Activated gamma-delta T cell treated with Interleukin-2 at 50 U/mL for 16 hours (primary cell): Measurements from ENCODE around the gene PPP1CC.

Experiments used
- DNase-seq: peaks from one replicate; pipeline ENCODE4 v3.0.0-alpha.2; 2020

The PPP1CC gene

GRCh38 chr12:110686294-110686903 lies 56.3 kb downstream of the PPP1CC start:
- no peak for DNase-seq

GRCh38 chr12:110684312-110684836 lies 58.3 kb downstream of the PPP1CC start:
- no peak for DNase-seq

GRCh38 chr12:110683888-110684287 lies 58.8 kb downstream of the PPP1CC start:
- DNase-seq, result no peak

DNA sequence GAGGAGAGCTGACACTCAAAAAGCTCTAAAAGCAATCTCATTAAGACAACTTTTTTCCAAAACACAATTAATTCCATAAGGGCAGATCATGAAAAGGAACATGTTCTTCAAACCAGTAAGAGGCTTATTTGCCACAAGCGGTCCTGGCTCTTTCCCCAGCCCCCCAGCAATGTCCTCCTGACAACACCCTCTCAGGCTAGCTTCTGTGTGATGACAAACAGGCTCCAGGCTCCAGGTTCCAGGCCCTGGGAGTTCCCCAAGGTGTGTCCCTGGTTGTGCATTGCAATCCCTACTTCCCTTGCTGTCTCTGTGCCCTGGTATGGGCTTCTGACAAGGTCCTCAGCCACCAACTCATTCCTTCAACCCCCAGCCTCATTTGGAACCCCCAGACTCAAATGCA lies 62.7 kb downstream of the PPP1CC start:
- DNase-seq, result no peak

DNA sequence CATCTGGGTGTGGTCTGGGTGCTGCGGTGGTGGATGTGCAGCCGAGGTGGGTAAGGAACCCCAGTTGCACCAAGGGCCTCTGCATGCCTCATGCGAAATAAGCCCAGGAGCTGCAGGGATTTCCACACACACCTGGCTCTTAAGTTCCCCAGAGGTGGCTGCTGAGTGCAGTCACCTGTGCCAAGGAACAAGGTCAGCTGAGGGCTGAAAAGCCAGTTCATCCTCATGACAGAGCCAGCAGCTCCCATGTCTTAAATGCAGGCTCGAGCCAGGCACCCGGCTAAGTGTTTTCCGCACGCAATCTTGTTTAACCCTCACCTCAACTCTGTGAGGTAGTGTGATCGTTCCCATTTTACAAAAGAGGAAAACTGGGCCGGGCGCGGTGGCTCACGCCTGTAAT lies 63.5 kb downstream of the PPP1CC start:
- no peak for DNase-seq

DNA sequence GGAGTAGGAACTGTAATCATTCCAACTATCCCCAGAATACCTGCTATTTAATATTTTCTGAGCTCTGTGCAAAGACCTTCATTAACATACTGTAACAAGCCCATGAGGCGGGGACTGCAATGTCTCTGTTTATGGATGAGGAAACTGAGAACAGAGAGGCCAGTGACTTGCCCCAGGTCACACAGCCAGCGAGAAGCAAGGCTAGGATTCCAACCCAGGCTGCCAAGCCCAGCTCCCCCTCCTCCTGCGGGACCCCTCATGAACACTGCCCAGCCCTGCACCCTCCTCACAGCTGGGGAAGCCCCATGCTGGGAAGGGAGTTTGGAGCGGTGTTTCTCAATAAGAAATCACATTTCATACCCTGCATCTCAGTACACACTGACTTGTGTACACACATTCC lies 64.7 kb downstream of the PPP1CC start:
- no peak for DNase-seq

- DNase-seq, result no peak
Observed at GRCh38 chr12:110677206-110677911, 65.3 kb downstream of the PPP1CC start.

- no peak for DNase-seq
Observed at GRCh38 chr12:110676171-110676570, 66.5 kb downstream of the PPP1CC start.

- no peak for DNase-seq
Observed at GRCh38 chr12:110670161-110670701, 72.5 kb downstream of the PPP1CC start.
